ENCODE data around the gene NCF4. TPM values are rescaled to one million over a fixed set of nuclear protein-coding genes. Genes with fewer than 3 reads are reported as not detected.

NCF4 gene
- total RNA-seq, 2 donors from 2014 or later: 6.3 to 11.2 TPM

Other genes with a start within 250 kb of the NCF4 start
- gene CACNG2, start 157.3 kb upstream of the NCF4 start, total RNA-seq: not detected
- 10 to 100 TPM; 26.5 to 30.1 TPM for gene IFT27, start 84.9 kb upstream of the NCF4 start, total RNA-seq
- gene PVALB, start 44.0 kb upstream of the NCF4 start, total RNA-seq: not detected
- 1 to 10 TPM; 2.9 to 5.6 TPM for gene CSF2RB, start 52.6 kb downstream of the NCF4 start, total RNA-seq
- 100 to 1,000 TPM; 507 to 576 TPM for gene TST, start 158.4 kb downstream of the NCF4 start, total RNA-seq
- 100 to 1,000 TPM; 221 to 250 TPM for gene MPST, start 158.7 kb downstream of the NCF4 start, total RNA-seq
- 10 to 100 TPM; 33.2 to 41.1 TPM for gene KCTD17, start 190.7 kb downstream of the NCF4 start, total RNA-seq
- gene TMPRSS6, start 248.7 kb downstream of the NCF4 start, total RNA-seq: 1 to 10 TPM in 1 of 2 donors, under 1 TPM in 1; 0.56 to 3.1 TPM

Data from left colon (tissue), 2 donors.